Right ventricle myocardium superior (tissue), 1 donor: ENCODE measurements around the gene SPACDR. TPM values are rescaled to one million over a fixed set of nuclear protein-coding genes. Genes with fewer than 3 reads are reported as not detected.

Source experiments
- ATAC-seq: fragments of 200-7000 bp; cut with Tn5 transposase; one replicate; pipeline ENCODE4 v1.9.1; 2020; ENCODE audit warnings: mild to moderate bottlenecking; ENCODE audit not compliant: poor library complexity
- DNase-seq: peaks from one replicate; pipeline ENCODE4 v3.0.0-alpha.2; 2020
- intact Hi-C: fragments of 100-400 bp; cut with DNase I; formaldehyde crosslinking; loops from one replicate; pipeline ENCODE4 v1.11.2; 2022
- total RNA-seq: library from RNA; stranded (reverse); fragmentation: NEBNext Ultra II Directional; extraction: Animal tissue kit (Norgen Biotek cat#: 25700); gene quantifications from one replicate; pipeline ENCODE4 v1.2.1, GENCODE V29; 2021
- donor health status: DM: no; HTN: yes; CAD: no; lungs with severe emphysema.

The SPACDR gene
- total RNA-seq, 1 donor from 2014 or later: 0.81 TPM

DNA sequence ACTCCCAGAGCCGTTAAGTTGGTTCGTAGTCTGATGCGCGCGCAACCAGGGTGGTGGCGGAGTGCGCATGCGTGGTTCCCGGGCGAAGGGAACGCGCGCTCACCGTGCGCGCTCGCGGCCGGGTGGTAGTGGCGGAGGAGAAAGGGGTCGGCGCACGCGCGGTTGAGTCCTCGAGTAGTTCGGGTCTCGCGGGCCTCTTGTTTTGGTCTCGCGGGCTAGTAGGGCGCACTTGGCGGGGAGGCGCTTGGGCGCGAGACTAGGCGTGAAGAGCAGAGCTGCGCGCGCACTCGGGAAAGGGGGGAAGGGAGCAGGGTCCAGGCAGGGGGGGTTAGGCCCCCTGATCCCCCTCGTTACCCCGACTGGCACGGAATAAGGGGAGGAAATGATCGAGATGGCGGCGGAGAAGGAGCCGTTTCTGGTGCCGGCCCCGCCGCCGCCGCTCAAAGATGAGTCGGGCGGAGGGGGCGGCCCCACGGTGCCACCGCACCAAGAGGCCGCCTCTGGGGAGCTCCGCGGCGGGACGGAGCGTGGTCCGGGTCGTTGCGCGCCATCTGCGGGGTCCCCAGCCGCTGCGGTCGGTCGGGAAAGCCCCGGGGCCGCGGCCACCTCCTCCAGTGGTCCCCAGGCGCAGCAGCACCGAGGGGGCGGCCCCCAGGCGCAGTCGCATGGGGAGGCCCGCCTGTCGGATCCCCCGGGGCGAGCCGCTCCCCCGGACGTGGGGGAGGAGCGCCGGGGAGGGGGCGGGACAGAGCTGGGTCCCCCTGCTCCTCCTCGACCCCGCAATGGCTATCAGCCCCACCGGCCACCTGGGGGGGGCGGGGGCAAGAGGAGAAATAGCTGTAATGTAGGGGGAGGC, 34.2 kb downstream of the SPACDR start, which contains the start of gene MEPCE:
Gene MEPCE, plus strand, starts transcription at position 195 of the 856 bp plus-strand sequence. Its CDS starts 188 bp downstream, at position 383.
- intact Hi-C loops: no loop called here

DNA sequence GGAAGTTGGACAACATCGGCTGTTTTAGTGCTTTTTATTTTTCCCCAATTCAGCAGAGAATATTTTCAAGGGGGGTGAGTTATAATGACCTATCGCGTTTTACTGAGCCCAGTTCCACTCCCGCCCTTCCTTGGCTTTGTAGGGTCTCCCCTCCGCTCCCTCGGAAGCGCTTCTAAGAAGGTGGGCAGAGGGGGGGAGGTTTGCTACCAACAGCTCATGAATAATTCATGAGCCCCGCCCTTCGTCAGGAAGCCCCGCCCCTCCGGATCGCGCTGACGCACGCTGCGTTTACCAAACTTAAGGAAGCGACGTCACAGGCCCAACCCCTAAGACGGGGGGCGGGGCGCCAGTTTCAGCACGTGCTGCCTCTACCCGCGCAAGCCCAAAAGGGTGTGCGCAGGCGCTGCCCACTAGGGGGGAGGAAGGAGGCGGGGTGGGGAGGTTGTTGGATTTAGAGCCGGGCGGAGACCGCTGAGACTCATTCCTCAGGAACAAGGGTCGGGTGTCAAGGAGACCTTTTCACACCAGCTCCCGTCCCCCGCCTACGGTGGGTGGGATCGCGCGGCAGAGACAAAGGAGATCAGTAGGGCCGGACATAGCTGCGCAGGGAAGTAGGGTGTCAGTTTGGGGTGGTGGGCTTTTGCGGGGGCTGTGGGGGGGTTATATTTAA, 35.0 kb downstream of the SPACDR start:
- intact Hi-C loops: no loop called here
- peak; percentile 100 for DNase-seq
- peak; percentile 84 for ATAC-seq

More for the DNA sequence above, 34.2 kb downstream of the SPACDR start, which contains the start of gene MEPCE:
- peak; percentile 76 for ATAC-seq
- peak; percentile 99 for DNase-seq

DNA sequence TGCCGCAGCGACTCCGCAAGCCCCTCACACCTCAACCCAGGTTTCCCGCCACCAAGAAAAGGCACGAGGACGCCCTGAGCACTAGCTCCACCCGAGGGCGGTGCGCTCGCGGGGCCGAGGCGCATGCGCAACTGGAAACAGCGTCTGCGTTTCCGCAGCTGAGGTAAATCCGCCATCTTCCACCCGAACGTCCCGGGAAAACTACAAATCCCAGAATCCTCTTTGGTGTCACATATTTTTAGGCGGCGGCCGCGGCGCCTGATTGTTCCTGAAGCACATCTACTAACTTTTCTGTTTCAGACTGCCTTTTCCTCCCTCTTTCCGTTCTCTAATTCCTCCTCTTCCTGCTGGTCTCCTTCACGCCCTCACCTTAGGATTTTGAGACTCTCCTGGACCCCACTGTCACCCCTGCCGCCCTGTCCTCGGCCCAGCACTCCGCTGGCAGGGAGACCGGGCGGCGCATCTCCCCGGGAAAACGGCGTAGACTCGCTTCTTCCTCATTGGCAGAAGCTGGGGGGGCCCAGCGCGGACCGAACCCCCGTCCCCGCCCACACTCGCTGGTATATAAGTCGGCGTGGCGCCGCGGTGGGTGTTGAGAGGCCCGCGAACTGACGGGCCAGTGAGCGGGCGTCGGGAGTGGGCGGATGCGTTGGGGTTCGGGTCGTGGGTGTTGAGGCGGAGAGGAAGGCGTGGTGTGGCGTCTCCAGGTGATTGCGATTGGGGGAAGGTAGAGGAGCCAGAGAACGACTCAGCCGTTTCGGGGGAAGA, 35.7 kb downstream of the SPACDR start, which contains the start of gene ZCWPW1:
Gene ZCWPW1, minus strand, starts transcription at position 505 of the 768 bp plus-strand sequence. CDS start 8,054 bp downstream, outside the sequence.
- intact Hi-C loops: no loop called here
- DNase-seq (peak; percentile 98), ATAC-seq (peak; percentile 74)

DNA sequence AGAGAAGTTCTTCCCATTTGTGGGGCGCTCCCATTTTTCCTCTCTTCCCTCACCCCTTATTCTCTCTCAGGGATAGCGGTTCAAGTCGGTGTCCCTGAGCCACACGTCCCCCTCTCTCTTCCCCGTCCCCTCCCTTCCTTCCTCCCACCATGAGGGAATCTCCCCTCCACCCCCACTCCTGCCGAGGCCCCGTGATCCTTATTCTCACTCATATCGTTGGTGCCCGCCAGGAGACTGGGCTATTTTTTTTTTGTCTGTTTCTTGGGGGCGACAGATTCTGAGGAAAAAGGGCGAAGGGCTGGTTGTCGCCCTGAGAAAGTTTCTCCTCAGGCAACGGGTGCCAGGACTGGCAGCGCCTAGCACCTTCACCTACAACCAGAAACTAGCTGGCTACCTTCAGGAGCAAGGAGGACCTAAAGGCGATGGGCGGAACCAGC, 36.3 kb downstream of the SPACDR start:
- intact Hi-C loops: no loop called here
- DNase-seq: no peak
- ATAC-seq: no peak

GRCh38 chr7:100426516-100426915, 37.5 kb downstream of the SPACDR start:
- intact Hi-C loops: no loop called here
- ATAC-seq (no peak), DNase-seq (no peak)

GRCh38 chr7:100425347-100425746, 38.7 kb downstream of the SPACDR start:
- intact Hi-C loops: no loop called here
- DNase-seq: no peak
- ATAC-seq: no peak

DNA sequence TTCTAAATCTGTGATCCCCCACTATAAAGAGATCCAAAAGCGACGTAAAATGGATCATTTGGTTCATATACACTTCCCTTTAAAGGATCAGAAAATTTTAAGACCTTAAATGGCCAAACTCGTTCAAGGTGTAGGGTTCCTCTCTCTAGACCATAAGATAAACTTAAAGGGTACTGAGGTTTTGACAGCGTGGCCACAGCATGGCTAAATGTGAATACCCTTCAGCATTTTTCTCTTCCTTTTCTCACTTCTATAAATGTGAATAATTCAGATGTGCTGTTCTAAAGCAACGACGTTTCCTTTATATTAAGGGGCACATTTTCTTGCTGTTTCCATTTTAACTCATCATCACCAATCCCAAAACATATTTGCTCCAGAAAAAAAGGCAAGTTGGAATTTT, 40.7 kb downstream of the SPACDR start:
- intact Hi-C loops: no loop called here
- no peak for DNase-seq
- no peak for ATAC-seq

- no peak for ATAC-seq
- DNase-seq: no peak
- intact Hi-C loops: no loop called here
Measured at GRCh38 chr7:100419660-100420226, 44.3 kb downstream of the SPACDR start.

DNA sequence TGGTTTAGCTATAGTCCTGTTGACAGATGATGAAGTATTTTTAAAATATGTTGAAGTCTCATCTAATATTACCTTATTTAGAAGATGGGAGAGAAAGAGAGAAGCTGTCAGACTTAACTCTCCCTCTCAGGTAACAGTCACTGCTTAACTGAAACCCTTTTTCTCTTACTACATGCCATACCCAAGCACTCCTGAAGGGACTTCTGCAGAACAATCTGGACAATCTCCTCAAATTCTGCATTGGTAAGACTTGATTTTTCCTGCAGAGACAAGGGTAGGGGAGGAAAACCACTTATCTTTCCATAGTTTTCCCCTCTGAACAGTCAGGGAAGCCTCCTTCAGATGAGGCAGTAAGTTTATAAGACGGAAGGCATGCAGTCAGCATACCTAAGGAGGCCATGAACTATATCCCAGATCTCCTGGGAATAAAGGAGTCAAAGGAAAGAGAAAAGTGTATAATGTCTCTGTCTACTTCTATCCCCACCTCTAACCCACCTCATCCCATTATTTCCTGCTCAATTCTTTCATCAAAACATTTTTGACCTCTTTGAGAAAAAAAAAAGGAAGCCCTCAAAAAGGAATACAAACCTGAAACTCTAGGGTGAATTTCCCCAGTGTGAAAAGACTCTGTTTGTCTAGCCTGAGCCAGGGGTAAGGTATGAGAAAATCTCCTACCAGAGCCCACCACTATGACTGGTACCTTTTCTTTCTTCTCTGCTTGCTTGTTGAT, 45.0 kb downstream of the SPACDR start:
- intact Hi-C loops: no loop called here
- no peak for ATAC-seq
- DNase-seq: no peak

DNA sequence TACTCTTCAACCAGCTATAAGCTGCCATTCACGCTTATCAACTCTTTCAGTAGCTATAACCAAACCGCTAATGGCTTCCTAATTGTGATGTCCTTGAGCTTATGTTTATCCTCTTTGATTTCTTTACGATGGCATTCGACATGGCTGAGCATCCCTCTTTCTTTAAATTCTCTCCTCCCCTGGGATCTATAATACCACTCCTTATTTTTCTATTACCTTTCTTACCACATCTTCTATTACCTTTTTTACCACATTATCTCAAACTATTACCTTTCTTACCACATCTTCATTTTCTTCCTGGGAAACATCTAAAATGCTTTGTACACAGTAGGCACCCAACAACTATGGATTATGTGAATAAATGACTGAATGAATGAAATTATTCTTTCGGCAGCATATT, 48.6 kb downstream of the SPACDR start:
- intact Hi-C loops: no loop called here
- no peak for ATAC-seq
- no peak for DNase-seq

DNA sequence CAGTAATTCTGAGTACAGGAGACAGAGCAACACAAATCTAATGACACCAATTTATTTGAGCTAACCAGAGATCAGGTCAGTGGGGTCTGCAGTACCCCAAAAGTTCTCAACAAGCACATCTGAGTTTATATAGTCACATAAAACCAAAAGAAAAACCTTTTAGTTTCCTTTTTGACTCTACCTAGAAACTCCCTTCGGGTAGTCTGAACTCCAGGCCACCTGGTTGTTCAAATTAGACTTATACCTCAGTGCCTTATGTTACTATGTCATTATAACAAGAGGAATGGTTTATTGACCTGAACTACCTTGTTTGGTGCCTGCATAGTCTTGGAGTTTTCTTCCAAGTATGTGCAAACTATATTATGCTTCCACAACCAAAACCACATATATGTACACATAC, 50.2 kb downstream of the SPACDR start:
- DNase-seq (no peak), ATAC-seq (no peak)
- intact Hi-C loops: no loop called here

DNA sequence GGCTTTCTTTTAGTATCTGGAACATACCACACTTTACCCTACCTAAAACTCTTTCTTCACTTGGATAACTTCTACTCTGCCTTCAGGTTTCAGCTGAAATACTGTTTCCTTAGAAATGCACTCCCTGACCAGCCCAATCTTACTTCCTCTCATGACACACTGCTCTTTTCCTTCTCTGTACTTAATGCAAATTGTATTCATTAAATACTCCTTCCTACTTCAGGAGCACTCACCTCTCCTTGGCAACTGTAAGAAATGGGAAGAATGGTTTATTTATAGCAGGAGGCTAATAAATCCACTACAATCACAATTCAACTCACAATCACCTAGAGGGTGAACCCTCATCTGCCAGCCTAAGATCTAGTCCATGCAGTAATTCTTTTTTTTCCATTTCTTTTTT, 50.7 kb downstream of the SPACDR start:
- DNase-seq (no peak), ATAC-seq (no peak)
- intact Hi-C loops: no loop called here

DNA sequence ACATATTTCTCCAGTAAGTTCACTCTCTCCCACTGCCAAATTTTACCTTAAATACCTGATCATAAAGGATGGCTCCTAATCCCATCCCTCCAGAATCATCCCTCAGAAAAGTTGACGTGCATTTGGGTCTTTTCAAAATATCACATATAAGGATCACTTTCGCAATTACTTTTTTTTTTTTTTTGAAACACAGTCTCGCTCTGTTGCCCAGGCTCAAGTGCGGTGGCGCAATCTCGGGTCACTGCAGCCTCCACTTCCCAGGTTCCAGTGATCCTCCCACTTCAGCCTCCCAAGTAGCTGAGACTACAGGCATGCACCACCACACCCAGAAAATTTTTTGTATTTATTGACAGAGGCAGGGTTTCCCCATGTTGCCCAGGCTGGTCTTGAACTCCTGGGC, 53.0 kb downstream of the SPACDR start:
- DNase-seq (no peak), ATAC-seq (no peak)
- intact Hi-C loops: no loop called here

DNA sequence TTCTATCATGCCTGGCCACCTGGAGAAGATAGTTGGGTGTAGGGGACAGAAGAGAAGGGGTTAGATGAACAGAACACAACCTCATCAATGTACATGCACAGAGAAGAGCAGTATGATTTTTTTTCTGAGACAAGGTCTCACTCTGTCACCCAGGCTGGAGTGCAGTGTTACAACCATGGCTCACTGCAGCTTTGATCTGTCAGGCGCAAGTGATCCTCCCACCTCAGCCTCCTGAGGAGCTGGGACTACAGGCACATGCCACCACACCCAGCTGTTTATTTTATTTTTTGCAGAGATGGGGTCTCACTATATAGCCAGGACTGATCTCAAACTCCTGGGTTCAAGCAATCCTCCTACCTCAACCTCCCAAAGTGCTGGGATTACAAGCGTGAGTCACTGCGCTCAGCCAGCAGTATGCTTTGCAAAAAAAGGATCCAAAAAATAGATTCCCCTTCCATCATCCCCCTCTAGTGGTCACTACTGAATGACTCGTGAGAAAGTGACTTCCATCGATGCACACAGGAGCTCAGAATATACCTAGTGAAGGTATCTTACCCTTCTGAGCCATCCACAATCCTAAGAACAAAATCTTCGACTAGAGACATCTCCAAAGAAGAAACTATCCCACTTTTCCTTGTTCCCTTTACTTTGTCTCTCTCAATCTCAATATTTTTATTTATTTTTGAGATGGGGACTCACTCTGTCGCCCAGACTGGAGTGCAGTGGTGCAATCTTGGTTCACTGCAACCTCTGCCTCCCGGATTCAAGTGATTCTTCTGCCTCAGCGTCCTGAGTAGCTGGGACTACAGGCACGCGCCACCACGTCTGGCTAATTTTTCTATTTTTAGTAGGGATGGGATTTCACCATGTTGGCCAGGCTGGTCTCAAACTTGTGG, 56.5 kb downstream of the SPACDR start:
- intact Hi-C loops: no loop called here
- ATAC-seq (peak; percentile 70), DNase-seq (no peak)

DNA sequence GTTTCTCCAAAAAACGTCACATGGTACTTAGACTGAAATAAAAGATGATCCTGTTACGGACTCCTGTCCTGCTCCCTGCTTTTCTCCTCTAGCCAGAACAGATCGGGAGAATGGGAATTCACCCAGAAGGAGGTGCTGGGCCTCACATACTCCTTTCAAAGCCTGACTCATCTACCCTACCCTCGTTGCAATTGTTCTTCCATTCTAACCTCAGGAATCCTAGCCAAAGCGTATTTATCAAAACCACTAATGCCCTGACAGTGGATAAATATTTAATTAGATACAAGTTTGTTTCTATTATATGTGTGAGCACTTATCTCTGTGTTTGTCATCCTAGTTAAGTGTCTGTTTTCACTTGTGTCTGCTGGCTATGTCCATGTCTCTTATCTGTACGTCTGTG, 57.3 kb downstream of the SPACDR start:
- DNase-seq: no peak
- ATAC-seq: no peak
- intact Hi-C loops: no loop called here
